Calu3 (cell line): ENCODE data around the gene GFPT2. TPM values are rescaled to one million over a fixed set of nuclear protein-coding genes. Genes with fewer than 3 reads are reported as not detected.

Experiments
- BruUV-seq: library from RNA; stranded (reverse); fragments of 400-500 nt; replicated peaks from 2 replicates; lab custom pipeline; 2021; lab: Mats Ljungman, UMichigan
- CTCF ChIA-PET: fragments of 300-600 bp; sonication (Branson Sonifier 250); formaldehyde crosslinking; loops from one replicate; lab custom pipeline; 2022; ENCODE audit warnings: antibody characterized with exemption; lab: Charles Lee
- DNase-seq: peaks from one replicate; pipeline ENCODE4 v3.0.0; 2022
- H3K27ac Mint-ChIP-seq: one replicate; pipeline ENCODE4 v1.8.0; 2022; ENCODE audit warnings: mixed read lengths; ENCODE audit not compliant: unreplicated experiment
- H3K27me3 Mint-ChIP-seq: one replicate; pipeline ENCODE4 v1.8.0; 2022; ENCODE audit warnings: mixed read lengths; ENCODE audit not compliant: unreplicated experiment
- H3K36me3 Mint-ChIP-seq: one replicate; pipeline ENCODE4 v1.8.0; 2022; ENCODE audit warnings: mild to moderate bottlenecking, moderate library complexity, mixed read lengths; ENCODE audit not compliant: insufficient read depth, unreplicated experiment
- H3K4me1 Mint-ChIP-seq: one replicate; pipeline ENCODE4 v1.8.0; 2022; ENCODE audit warnings: mild to moderate bottlenecking, low read depth, mixed read lengths; ENCODE audit not compliant: unreplicated experiment
- H3K4me3 Mint-ChIP-seq: one replicate; pipeline ENCODE4 v1.8.0; 2022; ENCODE audit warnings: mild to moderate bottlenecking, low read depth, moderate library complexity, mixed read lengths; ENCODE audit not compliant: unreplicated experiment
- H3K9me3 Mint-ChIP-seq: one replicate; pipeline ENCODE4 v1.8.0; 2022; ENCODE audit warnings: low read depth, mixed read lengths; ENCODE audit not compliant: unreplicated experiment
- intact Hi-C: fragments of 100-400 bp; cut with micrococcal nuclease; formaldehyde crosslinking; loops from one replicate; pipeline ENCODE4 v1.10.0; 2022; ENCODE audit not compliant: unreplicated experiment
- total RNA-seq: library from RNA; stranded (reverse); gene quantifications from 2 replicates; pipeline ENCODE4 v1.2.3, GENCODE V29; 2022
- TF ChIP-seq, protein P1 (sequence below): fragments of 200-600 bp; IDR thresholded peaks from one replicate; pipeline ENCODE4 v1.8.0; 2022; ENCODE audit warnings: antibody characterized with exemption; ENCODE audit not compliant: unreplicated experiment

GFPT2 gene
- total RNA-seq, 1 experiment from 2014 or later, result not detected

DNA sequence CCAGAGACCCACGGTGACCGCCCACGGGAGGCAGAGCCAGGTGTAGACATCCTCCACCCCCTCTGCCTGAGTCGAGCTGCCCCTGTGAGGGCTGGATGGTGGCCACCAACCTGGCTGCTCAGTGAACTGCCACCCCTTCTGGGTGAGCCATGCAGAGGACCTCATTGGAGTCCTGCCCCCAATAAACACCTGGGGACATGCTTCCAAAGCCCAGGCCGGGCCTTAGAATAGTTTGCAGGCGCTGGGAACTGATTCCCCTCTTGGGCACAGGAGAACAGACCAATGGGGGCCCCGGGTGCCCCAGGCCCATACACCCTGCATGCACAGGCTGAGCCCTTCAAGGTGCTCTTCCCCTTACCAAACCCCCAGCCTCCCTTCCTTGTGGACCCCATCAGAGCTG is 38.1 kb upstream of the GFPT2 start:
- no peak overlapping the region for H3K27ac Mint-ChIP-seq
- TF ChIP-seq, protein P1, sequence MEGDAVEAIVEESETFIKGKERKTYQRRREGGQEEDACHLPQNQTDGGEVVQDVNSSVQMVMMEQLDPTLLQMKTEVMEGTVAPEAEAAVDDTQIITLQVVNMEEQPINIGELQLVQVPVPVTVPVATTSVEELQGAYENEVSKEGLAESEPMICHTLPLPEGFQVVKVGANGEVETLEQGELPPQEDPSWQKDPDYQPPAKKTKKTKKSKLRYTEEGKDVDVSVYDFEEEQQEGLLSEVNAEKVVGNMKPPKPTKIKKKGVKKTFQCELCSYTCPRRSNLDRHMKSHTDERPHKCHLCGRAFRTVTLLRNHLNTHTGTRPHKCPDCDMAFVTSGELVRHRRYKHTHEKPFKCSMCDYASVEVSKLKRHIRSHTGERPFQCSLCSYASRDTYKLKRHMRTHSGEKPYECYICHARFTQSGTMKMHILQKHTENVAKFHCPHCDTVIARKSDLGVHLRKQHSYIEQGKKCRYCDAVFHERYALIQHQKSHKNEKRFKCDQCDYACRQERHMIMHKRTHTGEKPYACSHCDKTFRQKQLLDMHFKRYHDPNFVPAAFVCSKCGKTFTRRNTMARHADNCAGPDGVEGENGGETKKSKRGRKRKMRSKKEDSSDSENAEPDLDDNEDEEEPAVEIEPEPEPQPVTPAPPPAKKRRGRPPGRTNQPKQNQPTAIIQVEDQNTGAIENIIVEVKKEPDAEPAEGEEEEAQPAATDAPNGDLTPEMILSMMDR, result no peak
- CTCF ChIA-PET, result no interaction called here
- H3K4me1 Mint-ChIP-seq, result no peaks in the 10 kb centered on the region
- BruUV-seq, result no TSS peak
- intact Hi-C loops, result no loop called here
- H3K36me3 Mint-ChIP-seq, result no peaks in the 10 kb centered on the region
- peaks cover 16% of the 10 kb centered on the region for H3K27me3 Mint-ChIP-seq
- no peaks in the 10 kb centered on the region for H3K9me3 Mint-ChIP-seq
- H3K4me3 Mint-ChIP-seq, result no peak overlapping the region
- DNase-seq, result no peak

DNA sequence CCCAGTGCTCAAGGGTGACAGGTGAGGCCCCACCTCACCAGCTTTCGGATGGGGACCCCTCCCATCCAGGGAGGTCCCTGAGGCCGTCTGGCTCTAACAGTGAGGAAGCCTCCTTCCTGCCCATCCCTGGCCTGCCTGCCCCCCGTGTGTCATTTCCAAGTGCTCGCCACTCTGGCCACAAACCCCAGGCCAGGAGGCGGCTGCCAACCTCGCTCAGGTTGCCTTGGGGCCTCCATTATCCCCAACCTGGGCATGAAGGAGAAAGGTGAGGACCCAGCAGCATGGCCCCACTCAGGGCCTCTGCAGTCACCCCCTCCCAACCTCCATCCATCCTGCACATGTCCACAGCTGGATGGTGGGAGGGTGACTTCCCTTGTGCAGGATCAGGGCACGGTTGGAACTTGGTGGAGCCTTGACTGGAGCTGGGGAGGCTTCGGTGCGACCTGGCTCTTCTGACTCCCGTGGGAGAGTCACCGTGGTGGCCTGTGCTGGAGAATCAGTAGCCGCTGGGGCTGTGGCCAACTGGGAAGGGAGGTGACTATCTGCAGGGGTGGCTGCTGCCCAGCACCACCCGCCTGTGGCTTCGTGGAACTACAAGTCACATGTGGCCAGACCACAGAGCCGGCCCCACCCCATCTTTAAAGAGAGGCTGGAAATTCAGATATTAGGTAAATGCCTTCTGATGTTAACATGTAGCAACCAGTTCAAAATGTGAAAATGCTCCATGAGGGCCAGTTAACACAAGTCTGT is 37.5 kb upstream of the GFPT2 start:
- no peak overlapping the region for H3K4me3 Mint-ChIP-seq
- intact Hi-C loops, result no loop called here
- DNase-seq, result no peak
- BruUV-seq, result no TSS peak
- H3K9me3 Mint-ChIP-seq, result no peaks in the 10 kb centered on the region
- CTCF ChIA-PET, result no interaction called here
- H3K27ac Mint-ChIP-seq, result no peak overlapping the region
- TF ChIP-seq, protein P1, result no peak
- peaks cover 11% of the 10 kb centered on the region for H3K27me3 Mint-ChIP-seq
- no peaks in the 10 kb centered on the region for H3K4me1 Mint-ChIP-seq
- H3K36me3 Mint-ChIP-seq, result no peaks in the 10 kb centered on the region

DNA sequence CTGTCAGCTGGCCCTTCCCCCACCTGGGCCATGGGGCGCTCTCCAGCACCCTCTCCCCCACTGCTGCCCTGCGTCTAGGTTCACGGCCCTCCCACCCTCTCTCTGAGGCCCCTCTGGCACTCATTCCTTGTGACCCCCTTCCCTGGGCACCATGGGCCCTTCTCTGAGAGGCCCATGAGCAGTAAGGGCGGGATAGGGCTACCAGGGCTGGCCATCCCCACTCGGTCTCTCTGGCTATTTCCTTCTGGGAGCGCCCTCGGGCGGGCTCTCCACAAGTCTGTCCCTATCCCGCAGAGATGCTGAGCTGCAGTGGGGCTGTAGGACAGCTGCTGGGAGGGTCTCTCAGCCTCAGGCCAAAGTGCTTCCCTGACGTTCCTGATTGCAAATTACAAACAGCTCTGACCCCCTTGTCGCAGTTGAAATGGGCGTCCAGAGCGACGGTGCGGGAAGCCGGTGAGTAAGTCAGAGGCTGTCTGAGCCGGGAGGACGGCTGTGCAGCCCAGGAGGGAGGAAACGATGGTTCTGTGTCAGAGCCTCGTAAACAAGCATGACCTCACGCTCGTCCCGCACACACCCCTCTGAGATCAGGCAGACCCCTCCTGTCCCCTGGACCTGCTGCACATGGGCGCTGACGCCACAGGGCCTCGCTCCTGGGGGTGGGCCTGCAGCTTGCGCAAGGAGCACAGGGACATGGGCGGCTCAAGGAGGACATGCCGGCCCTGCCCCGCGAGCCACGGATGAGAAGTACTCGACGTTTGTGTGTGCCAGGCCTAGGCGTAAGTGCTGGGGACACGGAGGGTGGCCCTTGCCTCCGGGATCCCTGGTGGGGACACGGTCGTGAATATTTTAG is 36.3 kb upstream of the GFPT2 start:
- Mint-ChIP-seq H3K9me3 (no peaks in the 10 kb centered on the region), H3K4me1 (no peaks in the 10 kb centered on the region), H3K4me3 (no peak overlapping the region), H3K27me3 (no peaks in the 10 kb centered on the region), H3K36me3 (no peaks in the 10 kb centered on the region), H3K27ac (no peak overlapping the region)
- no peak for DNase-seq
- TF ChIP-seq, protein P1, result no peak
- intact Hi-C loops, result no loop called here
- BruUV-seq, result no TSS peak
- CTCF ChIA-PET, result no interaction called here

DNA sequence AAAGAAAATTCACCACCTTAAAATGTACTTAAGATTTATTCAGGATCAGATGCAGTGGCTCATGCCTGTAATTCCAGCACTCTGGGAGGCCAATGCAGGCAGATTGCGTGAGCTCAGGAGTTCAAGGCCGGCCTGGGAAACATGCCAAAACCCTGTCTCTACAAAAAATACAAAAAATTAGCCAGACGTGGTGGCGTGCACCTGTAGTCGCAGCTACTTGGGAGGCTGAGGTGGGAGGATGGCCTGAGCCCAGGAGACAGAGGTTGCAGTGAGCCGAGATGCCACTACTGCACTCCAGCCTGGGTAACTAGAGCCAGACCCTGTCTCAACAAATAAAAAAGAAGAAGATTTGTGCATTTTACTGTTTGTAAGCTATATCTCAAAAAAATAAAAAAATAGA is 34.7 kb upstream of the GFPT2 start:
- Mint-ChIP-seq H3K9me3 (no peaks in the 10 kb centered on the region), H3K27me3 (peaks cover under 1% of the 10 kb centered on the region), H3K27ac (no peak overlapping the region), H3K4me1 (no peaks in the 10 kb centered on the region), H3K36me3 (no peaks in the 10 kb centered on the region), H3K4me3 (no peak overlapping the region)
- intact Hi-C loops, result no loop called here
- CTCF ChIA-PET, result no interaction called here
- no TSS peak for BruUV-seq
- no peak for DNase-seq
- TF ChIP-seq, protein P1, result no peak
